Mesodermal cell (in vitro differentiated cells): ENCODE data around the gene RAET1L. TPM values are rescaled to one million over a fixed set of nuclear protein-coding genes. Genes with fewer than 3 reads are reported as not detected.
"Not testable (repeated sequence)": the region's sequence is repeated elsewhere in the genome, so short reads cannot be mapped to it uniquely, and the experiment has no call there.

ENCODE experiments used
- H3K27ac ChIP-seq: 2 replicates; pipeline ENCODE4 v1.7.0; 2013; ENCODE audit warnings: mild to moderate bottlenecking, low read depth, low read length, moderate library complexity; ENCODE audit not compliant: severe bottlenecking
- H3K36me3 ChIP-seq: 2 replicates; pipeline ENCODE4 v1.7.1; 2013; ENCODE audit warnings: mild to moderate bottlenecking, low read length, moderate library complexity; ENCODE audit not compliant: control insufficient read depth, insufficient read depth
- H3K4me1 ChIP-seq: one replicate; pipeline ENCODE4 v1.7.1; 2013; ENCODE audit warnings: mild to moderate bottlenecking, low read length; ENCODE audit not compliant: insufficient read depth, control insufficient read depth, poor library complexity, severe bottlenecking
- H3K4me3 ChIP-seq: 2 replicates; pipeline ENCODE4 v1.7.0; 2013; ENCODE audit warnings: low read length, control low read depth, mild to moderate bottlenecking; ENCODE audit not compliant: insufficient read depth, poor library complexity, severe bottlenecking; ENCODE audit errors: extremely low read depth
- H3K9me3 ChIP-seq: 2 replicates; pipeline ENCODE4 v1.7.1; 2013; ENCODE audit warnings: mild to moderate bottlenecking, low read length, moderate library complexity; ENCODE audit not compliant: control insufficient read depth
- WGBS, 2 experiments: methylation state at CpG; one replicate each; pipeline ENCODE4 v1.1.5; 2013; ENCODE audit warnings: missing lambda C conversion rate in 2 of 2; ENCODE audit not compliant: insufficient coverage in 2 of 2; 5-methylcytosine and 5-hydroxymethylcytosine counted together
- polyA plus RNA-seq, 2 experiments: library from polyadenylated mRNA; stranded (reverse); fragments of 50-300 nt; gene quantifications; one replicate each; pipeline ENCODE4 v1.2.3, GENCODE V29; 2013

The RAET1L gene, protein sequence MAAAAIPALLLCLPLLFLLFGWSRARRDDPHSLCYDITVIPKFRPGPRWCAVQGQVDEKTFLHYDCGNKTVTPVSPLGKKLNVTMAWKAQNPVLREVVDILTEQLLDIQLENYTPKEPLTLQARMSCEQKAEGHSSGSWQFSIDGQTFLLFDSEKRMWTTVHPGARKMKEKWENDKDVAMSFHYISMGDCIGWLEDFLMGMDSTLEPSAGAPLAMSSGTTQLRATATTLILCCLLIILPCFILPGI
- polyA plus RNA-seq (2013, experiment 1 of 2), result not detected
- not detected for polyA plus RNA-seq (2013, experiment 2 of 2)

DNA sequence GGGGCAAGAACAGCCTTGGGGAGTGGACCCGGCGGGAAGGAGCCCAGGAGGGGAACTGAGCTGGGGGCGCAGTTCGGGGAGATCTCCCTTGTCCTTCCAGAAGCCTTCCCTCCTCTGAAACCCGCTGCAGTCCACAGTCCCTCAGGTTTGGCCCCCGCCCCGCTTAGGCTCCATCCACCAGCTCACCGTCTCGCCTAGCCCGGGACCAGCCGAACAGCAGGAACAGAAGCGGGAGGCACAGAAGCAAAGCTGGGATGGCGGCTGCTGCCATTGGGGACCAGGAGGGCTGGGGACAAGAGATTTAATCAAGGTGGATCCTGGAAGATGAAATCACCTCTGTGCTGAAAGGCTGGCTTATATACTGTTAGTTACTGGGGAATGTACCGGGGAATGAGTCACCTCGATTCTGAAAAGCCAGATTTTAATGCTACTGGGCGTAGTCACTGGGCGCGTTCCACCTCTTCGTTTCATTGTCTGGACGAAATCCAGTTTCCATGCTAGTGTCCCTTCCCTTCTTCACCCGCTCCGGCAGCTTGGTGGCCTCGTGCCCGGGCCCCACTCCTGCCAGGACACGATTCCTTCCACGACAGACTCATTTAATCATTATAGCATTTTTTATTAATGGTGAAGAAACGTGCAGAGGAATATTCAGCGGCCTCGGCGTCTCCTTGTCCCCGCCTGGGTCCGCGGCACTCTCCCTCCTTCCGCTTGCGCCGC is at the start of gene RAET1L:
TSS of gene RAET1L (minus strand) at position 332 of the 717 bp plus-strand sequence. CDS start at position 271, 61 bp downstream.
- 88 to 91% methylated on average over 27 to 34 of the region's 36 CpGs for WGBS, 2 experiments
- Histone ChIP-seq H3K9me3 (no peaks in the 10 kb centered on the region), H3K4me3 (no peak within 1 kb of the TSS), H3K36me3 (no peaks in the 10 kb centered on the region), H3K4me1 (peaks cover 2% of the 10 kb centered on the region), H3K27ac (no peak within 1 kb of the TSS)

DNA sequence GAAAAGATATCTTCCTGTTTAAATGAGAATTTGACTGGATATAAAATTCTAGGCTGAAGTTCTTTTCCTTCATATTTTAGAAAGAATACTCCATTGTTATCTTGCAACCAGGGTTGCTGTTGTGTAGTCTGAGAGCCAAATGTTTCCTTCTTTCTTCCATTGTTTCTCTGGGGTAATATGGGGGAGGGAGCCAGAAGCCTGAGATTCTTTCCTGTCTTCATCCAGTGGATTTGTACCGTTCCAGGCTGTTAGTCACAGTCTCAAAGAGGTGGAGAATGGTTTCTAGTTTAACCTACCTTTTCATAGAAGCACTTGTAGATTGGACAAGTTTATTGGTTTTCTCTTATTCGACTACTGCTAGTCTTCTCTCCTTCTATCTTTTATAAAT is 49.7 kb upstream of the RAET1L start:
- WGBS, 2 experiments, result no CpG with 5 or more reads among the region's 2 CpGs
- H3K9me3 ChIP-seq, result no peaks in the 10 kb centered on the region
- H3K4me1 ChIP-seq, result peaks cover 18% of the 10 kb centered on the region
- H3K4me3 ChIP-seq, result no peak overlapping the region
- H3K27ac ChIP-seq, result no peak overlapping the region
- no peaks in the 10 kb centered on the region for H3K36me3 ChIP-seq

DNA sequence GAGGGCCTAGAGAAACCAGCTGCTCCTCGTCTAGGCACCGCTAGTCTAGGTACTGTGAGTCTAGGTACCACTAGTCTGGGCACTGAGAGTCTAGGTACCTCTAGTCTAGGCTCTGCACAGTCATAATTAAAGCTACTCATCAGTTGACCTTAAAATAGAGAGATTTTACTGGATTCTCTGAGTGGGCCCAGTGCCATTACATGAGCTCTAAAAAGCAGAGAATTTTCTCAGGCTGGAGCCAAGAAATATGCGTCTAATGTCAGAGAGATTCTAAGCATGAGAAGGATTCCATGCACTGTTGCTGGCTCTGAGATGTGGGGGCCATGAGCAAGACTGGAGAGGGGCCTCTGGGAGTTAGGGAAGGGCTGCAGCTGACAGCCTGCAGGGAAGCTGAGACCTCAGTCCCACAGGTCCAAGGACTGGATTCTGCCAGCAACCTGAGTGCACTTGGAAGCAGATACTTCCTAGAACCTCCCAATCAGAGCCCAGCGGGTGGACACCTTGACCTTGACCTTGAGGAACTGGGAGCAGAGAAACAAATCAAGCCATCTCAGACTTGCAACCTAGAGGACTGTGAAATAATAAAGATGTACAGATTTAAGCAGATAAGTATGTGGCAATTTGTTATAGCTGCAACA is 49.2 kb upstream of the RAET1L start:
- H3K9me3 ChIP-seq, H3K27ac ChIP-seq, H3K4me3 ChIP-seq, H3K36me3 ChIP-seq: not testable (repeated sequence)
- peaks cover 17% of the 10 kb centered on the region for H3K4me1 ChIP-seq
- WGBS, 2 experiments, result 93 to 100% methylated on average over 1 to 2 of the region's 4 CpGs

DNA sequence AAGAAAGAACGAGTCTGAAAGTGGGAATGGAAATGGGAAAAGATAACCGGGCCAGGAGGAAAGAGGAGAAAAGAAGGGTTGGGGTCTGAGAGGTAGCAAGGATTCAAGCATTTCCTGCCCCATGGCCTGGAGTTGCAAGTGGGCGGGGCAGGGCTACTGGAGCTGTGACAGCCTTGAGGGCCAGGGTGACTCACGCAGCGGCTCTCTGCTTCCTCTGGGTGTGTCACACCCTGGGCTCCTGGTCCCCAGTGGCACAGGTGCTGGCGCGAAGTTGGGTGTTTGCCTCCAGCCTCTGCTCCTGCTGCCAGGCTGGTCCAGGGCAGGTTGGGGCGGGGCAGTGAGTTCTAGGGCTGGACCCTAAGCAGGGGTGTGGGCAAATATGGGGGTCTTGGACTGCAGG is 46.9 kb upstream of the RAET1L start:
- Histone ChIP-seq H3K36me3 (no peaks in the 10 kb centered on the region), H3K4me1 (peaks cover 17% of the 10 kb centered on the region), H3K4me3 (no peak overlapping the region), H3K9me3 (no peaks in the 10 kb centered on the region), H3K27ac (no peak overlapping the region)
- 58 to 81% methylated on average over 5 to 8 of the region's 8 CpGs for WGBS, 2 experiments

DNA sequence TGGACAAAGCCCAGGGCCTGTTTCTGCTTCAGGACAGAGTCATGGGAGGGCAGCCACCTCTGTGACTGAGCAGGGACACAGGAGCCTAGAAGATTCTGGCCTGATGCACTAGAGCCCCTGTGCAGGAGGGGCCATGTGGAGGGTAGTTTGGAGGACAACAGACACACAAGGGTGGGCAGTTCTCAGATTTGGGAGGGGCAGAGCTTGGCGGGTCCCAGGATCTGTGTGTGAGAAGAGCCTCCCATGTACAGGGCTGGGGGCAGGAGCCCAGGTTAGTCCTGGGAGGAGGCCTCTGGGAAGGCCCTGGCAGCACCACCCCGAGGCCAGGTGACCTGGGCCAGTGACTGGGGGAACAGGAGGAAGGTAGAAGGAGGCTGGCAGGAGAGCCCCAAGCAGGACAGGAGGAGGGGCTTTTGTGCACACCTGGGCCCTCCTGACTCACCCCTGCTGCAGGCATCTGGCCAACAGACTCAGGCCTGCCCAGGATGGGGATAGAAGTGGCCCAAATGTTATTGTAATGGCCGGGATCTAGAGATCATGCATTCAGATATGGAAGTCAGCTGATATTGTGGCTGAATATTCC is 45.0 kb upstream of the RAET1L start:
- Histone ChIP-seq H3K4me1 (peaks cover 13% of the 10 kb centered on the region), H3K27ac (no peak overlapping the region), H3K36me3 (no peaks in the 10 kb centered on the region), H3K9me3 (no peaks in the 10 kb centered on the region), H3K4me3 (no peak overlapping the region)
- 82 to 96% methylated on average over 3 of the region's 3 CpGs for WGBS, 2 experiments

DNA sequence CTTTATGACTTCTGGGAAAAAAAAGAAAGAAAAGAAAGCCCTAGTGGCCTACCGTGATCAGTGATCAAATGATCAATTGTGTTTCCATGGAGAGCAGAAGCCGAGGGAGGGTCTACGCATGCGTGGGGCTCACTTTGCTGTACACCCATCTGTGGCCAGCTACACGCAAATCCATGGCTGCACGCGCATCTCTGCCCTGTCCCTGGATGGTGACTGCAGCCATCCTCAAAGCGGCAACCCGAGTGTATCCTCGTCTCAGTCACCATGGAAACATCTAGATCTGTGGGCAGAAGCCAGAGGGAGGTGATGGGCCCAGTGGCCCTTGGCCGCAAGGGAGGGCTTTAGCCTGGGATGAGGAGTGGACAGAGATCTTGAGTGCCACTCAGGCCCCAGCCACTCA is 44.4 kb upstream of the RAET1L start:
- WGBS, 2 experiments, result 78 to 81% methylated on average over 9 to 11 of the region's 11 CpGs
- Histone ChIP-seq H3K27ac (no peak overlapping the region), H3K4me1 (peaks cover 10% of the 10 kb centered on the region), H3K9me3 (no peaks in the 10 kb centered on the region), H3K36me3 (no peaks in the 10 kb centered on the region), H3K4me3 (peak overlapping the region; percentile 65)

DNA sequence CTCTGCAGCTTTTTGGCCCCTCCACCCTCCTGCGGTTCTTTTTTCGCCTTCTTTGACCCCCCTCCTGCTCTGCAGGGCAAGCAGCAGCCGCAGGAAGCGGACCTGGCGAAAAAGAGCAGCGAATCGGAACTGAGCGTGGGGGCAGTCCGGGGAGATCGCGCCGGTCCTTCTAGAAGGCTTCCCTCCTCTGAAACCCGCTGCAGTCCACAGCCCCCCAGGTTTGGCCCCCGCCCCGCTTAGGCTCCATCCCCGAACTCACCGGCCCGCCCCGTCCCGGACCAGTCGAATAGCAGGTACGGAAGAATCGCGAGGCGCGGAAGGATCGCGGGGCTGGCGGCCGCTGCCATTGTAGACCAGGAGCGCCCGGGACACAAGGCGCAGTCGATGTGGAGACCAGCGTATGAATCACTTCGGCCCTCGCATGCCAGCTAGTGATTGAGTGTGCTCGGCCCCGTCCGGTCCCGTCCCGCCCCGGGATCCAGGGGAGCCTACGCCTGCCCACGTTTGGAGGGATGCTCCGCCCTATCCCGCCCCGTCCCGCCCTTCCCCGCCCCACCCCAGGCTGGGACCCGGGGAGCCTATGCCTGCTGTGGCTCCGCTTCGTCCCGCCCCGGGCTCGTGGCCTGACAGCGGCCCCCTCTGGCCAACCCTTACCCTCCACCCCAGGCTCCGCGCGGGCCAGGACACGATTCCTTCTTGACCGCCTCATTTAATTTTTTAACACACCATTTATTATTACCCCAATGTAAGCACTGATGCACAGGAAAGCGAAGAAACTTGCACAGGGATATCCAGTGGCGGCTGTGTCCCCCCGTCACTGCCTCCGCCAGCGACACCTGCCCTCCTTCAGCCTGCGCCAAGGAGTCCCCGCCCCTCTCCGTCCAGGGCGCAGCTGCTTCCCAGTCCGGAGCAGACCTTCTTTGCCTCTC is 43.7 kb upstream of the RAET1L start, which contains the start of gene ULBP3:
TSS of gene ULBP3 (minus strand) at position 402 of the 929 bp plus-strand sequence. CDS start at position 347, 55 bp downstream.
- H3K27ac ChIP-seq, result peak within 1 kb of the TSS; percentile 79

DNA sequence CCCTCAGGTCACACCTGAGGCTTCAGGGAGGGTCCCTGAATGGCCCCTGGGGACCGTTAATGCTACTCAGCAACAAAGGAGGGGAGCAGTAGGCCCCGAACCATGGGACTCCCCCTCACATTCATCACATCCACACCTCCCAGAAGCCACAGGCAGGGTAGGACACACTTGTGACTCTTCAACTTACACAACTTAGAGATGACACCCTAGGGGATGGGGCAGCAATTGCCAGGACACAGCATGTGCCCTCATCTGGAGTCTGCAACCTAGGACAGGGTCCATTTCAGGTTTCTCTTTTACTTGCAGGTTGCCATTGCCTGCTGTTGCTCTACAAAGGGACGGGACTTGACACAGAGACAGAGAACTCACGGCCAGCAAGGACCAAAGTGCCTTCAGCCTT is 42.8 kb upstream of the RAET1L start:
- WGBS, 2 experiments, result 26 to 45% methylated on average over 2 to 4 of the region's 4 CpGs
- H3K4me3 ChIP-seq, result peak overlapping the region; percentile 65
- H3K27ac ChIP-seq, result no peak overlapping the region
- H3K9me3 ChIP-seq, result no peaks in the 10 kb centered on the region
- H3K4me1 ChIP-seq, result peaks cover 10% of the 10 kb centered on the region
- no peaks in the 10 kb centered on the region for H3K36me3 ChIP-seq

More for the DNA sequence above, 43.7 kb upstream of the RAET1L start, which contains the start of gene ULBP3:
- Histone ChIP-seq H3K4me1 (peaks cover 10% of the 10 kb centered on the region), H3K4me3 (peak within 1 kb of the TSS; percentile 65), H3K36me3 (no peaks in the 10 kb centered on the region), H3K9me3 (no peaks in the 10 kb centered on the region)
- 0% methylated on average over 38 to 62 of the region's 72 CpGs for WGBS, 2 experiments

DNA sequence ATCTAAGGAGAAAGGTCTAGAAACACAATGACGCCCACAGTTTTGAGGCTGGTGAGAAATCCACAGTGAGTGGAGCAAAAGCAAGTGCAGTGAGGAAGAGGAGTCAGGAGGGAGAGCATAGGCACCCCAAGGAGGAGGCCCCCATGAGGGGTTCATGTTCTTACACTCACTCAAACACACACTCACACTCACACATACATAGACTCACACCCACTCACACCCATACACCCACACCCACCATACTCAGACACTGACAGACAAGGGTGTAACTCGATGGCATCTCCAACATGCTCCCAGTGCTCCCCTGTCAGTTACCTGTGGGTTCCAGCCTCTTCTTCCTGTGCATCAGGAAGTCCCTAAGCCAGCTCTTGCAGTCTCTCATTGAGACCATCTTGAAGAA is 39.8 kb upstream of the RAET1L start:
- H3K27ac ChIP-seq, result no peak overlapping the region
- H3K9me3 ChIP-seq, result no peaks in the 10 kb centered on the region
- peaks cover 10% of the 10 kb centered on the region for H3K36me3 ChIP-seq
- H3K4me3 ChIP-seq, result no peak overlapping the region
- WGBS, 2 experiments, result 53 to 94% methylated on average over 1 to 2 of the region's 2 CpGs
- H3K4me1 ChIP-seq, result peaks cover 4% of the 10 kb centered on the region

DNA sequence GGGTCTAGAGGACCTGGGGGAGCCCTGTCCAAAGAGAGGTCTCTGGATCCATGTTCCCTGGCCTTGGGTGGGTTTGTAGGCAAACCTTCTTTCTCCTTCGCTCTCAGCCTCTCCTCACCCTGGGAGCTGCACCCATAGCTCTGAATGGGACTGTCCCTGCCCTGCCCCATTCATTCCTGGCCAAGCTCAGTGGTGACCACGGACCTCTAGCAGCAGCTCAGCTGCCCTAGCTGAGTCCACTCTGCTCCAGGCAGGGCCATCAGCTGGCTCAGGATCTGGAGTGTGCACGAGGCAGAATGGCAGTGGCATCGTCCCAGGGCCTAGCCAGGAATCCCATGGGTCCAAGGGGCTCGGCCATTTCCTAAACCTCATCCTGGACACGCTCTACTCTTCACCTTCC is 38.3 kb upstream of the RAET1L start:
- no peak overlapping the region for H3K27ac ChIP-seq
- no peak overlapping the region for H3K4me3 ChIP-seq
- no peaks in the 10 kb centered on the region for H3K9me3 ChIP-seq
- H3K4me1 ChIP-seq, result peaks cover 4% of the 10 kb centered on the region
- 80 to 84% methylated on average over 5 to 6 of the region's 6 CpGs for WGBS, 2 experiments
- H3K36me3 ChIP-seq, result peaks cover 10% of the 10 kb centered on the region
